GM06990 (cell line): ENCODE measurements around the gene CEP135.
A peak's percentile ranks its signal among the peaks of the same experiment; 100 is the strongest.

Source experiments
- DNase-seq: peaks from one replicate; pipeline ENCODE4 v3.0.0-alpha.2; 2011; ENCODE audit not compliant: insufficient read length; ENCODE audit errors: extremely low read depth
- H3K27me3 ChIP-seq: replicated peaks from 2 replicates; pipeline ENCODE4 v1.6.0; 2011; ENCODE audit warnings: low read length; ENCODE audit not compliant: control insufficient read depth, insufficient read depth
- H3K36me3 ChIP-seq: 2 replicates; pipeline ENCODE4 v1.5.1; 2011; ENCODE audit warnings: low read length; ENCODE audit not compliant: control insufficient read depth, insufficient read depth
- H3K4me3 ChIP-seq: replicated peaks from 2 replicates; pipeline ENCODE4 v1.5.1; 2011; ENCODE audit warnings: low read depth, mild to moderate bottlenecking, control low read depth, low read length
- CTCF ChIP-seq: IDR thresholded peaks from 2 replicates; pipeline ENCODE4 v1.5.1; 2011; ENCODE audit warnings: low read length, control low read depth, mild to moderate bottlenecking, inconsistent platforms; ENCODE audit not compliant: insufficient read depth, poor library complexity, severe bottlenecking

Gene CEP135

GRCh38 chr4:55947254-55947882, 1.4 kb upstream of the CEP135 start:
- Histone ChIP-seq H3K36me3 (no peaks in the 10 kb centered on the region), H3K27me3 (no peaks in the 10 kb centered on the region), H3K4me3 (peak overlapping the region; percentile 83)
- TF ChIP-seq CTCF = no peak
- DNase-seq = peak; percentile 72

GRCh38 chr4:55947912-55948725, 626 bp upstream of the CEP135 start:
- H3K27me3 ChIP-seq = no peaks in the 10 kb centered on the region
- DNase-seq = peak; percentile 43
- no peak for TF ChIP-seq CTCF
- peak overlapping the region; percentile 83 for H3K4me3 ChIP-seq
- H3K36me3 ChIP-seq = no peaks in the 10 kb centered on the region

- no peaks in the 10 kb centered on the region for H3K27me3 ChIP-seq
- TF ChIP-seq CTCF = no peak
- H3K4me3 ChIP-seq = peak overlapping the region; percentile 83
- H3K36me3 ChIP-seq = no peaks in the 10 kb centered on the region
- DNase-seq = no peak
These were observed 697 bp downstream of the CEP135 start for GRCh38 chr4:55949482-55949802.

GRCh38 chr4:55951191-55951922, 2.6 kb downstream of the CEP135 start:
- H3K27me3 ChIP-seq = no peaks in the 10 kb centered on the region
- no peak for TF ChIP-seq CTCF
- no peak for DNase-seq
- H3K4me3 ChIP-seq = no peak overlapping the region
- H3K36me3 ChIP-seq = peaks cover 1% of the 10 kb centered on the region; the same call in 1 of the 2 replicates

GRCh38 chr4:55955710-55956109, 7.0 kb downstream of the CEP135 start:
- Histone ChIP-seq H3K36me3 (peaks cover 1% of the 10 kb centered on the region), H3K4me3 (no peak overlapping the region), H3K27me3 (no peaks in the 10 kb centered on the region)
- DNase-seq = no peak
- no peak for TF ChIP-seq CTCF
